PC-3 (cell line): Measurements from ENCODE around the gene GABRD.

Source experiments
- EZH2 ChIP-seq: fragments of 300-600 bp; sonication (generic); IDR thresholded peaks from one replicate; pipeline ENCODE4 v1.6.1; 2017; ENCODE audit warnings: antibody characterized with exemption, mild to moderate bottlenecking, low read length; ENCODE audit not compliant: unreplicated experiment
- TF ChIP-seq, protein P1 (sequence below): fragments of 300-600 bp; sonication (generic); conservative IDR thresholded peaks from 2 replicates; pipeline ENCODE4 v1.5.1; 2017; ENCODE audit warnings: antibody characterized with exemption, low read depth, mild to moderate bottlenecking, low read length

DNA sequence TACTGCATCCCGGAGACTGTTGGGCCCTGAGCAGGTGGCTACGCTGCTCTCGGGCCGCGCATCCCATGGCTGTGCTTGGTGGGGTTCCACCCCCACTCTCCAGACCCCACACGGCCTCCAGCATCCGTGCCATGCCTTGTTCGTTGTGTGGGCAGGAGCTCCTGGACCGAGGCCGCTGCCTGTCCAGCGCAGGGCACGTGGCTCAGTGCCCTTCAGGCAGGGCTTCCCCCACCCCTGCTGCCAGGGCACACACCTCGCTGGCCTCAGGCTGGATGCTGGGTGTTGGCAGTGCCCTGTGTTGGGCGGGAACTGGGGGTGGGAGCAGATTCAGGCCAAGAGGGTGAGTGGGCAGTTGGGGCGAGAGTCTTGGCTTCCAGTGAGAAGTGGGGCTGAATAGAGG, 40.9 kb downstream of the GABRD start:
- TF ChIP-seq, protein P1, sequence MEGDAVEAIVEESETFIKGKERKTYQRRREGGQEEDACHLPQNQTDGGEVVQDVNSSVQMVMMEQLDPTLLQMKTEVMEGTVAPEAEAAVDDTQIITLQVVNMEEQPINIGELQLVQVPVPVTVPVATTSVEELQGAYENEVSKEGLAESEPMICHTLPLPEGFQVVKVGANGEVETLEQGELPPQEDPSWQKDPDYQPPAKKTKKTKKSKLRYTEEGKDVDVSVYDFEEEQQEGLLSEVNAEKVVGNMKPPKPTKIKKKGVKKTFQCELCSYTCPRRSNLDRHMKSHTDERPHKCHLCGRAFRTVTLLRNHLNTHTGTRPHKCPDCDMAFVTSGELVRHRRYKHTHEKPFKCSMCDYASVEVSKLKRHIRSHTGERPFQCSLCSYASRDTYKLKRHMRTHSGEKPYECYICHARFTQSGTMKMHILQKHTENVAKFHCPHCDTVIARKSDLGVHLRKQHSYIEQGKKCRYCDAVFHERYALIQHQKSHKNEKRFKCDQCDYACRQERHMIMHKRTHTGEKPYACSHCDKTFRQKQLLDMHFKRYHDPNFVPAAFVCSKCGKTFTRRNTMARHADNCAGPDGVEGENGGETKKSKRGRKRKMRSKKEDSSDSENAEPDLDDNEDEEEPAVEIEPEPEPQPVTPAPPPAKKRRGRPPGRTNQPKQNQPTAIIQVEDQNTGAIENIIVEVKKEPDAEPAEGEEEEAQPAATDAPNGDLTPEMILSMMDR: no peak
- no peak for TF ChIP-seq EZH2
